HepG2 (cell line): ENCODE data around the gene CFAP300. TPM values are rescaled to one million over a fixed set of nuclear protein-coding genes. Genes with fewer than 3 reads are reported as not detected.
A peak's percentile ranks its signal among the peaks of the same experiment; 100 is the strongest.

ENCODE experiments used
- ARHGAP35 ChIP-seq: sonication (generic); formaldehyde crosslinking; IDR thresholded peaks from 2 replicates; pipeline ENCODE4 v1.9.0; 2022; ENCODE audit warnings: mild to moderate bottlenecking, inconsistent platforms, moderate library complexity, missing genetic modification reagents, borderline replicate concordance
- BHLHE40 ChIP-seq: IDR thresholded peaks from 2 replicates; pipeline ENCODE4 v1.6.1; 2011; ENCODE audit warnings: low read length, improper control_type of control experiment
- FOXK1 ChIP-seq: sonication (generic); formaldehyde crosslinking; IDR thresholded peaks from 2 replicates; pipeline ENCODE4 v1.4.0; 2020; ENCODE audit warnings: low read depth, missing genetic modification reagents, borderline replicate concordance
- HMGXB3 ChIP-seq: sonication (generic); formaldehyde crosslinking; IDR thresholded peaks from 2 replicates; pipeline ENCODE4 v1.4.0; 2020; ENCODE audit warnings: missing genetic modification reagents, borderline replicate concordance
- HOXA9 ChIP-seq: sonication (generic); formaldehyde crosslinking; IDR thresholded peaks from 2 replicates; pipeline ENCODE4 v1.8.1; 2022; ENCODE audit warnings: missing genetic modification reagents, mild to moderate bottlenecking, moderate library complexity, borderline replicate concordance
- ISL2 ChIP-seq: sonication (generic); formaldehyde crosslinking; IDR thresholded peaks from 2 replicates; pipeline ENCODE4 v1.5.0; 2020; ENCODE audit warnings: missing genetic modification reagents
- NFE2L2 ChIP-seq: fragments of 150-350 bp; IDR thresholded peaks from 2 replicates; pipeline ENCODE4 v1.6.1; 2014; ENCODE audit warnings: low read length
- PHF20 ChIP-seq: sonication (generic); formaldehyde crosslinking; IDR thresholded peaks from 2 replicates; pipeline ENCODE4 v1.5.0; 2020; ENCODE audit warnings: mild to moderate bottlenecking, missing genetic modification reagents
- PLRG1 ChIP-seq: fragments of 450-650 bp; conservative IDR thresholded peaks from 2 replicates; pipeline ENCODE4 v1.6.1; 2016
- SAFB2 ChIP-seq: sonication (generic); formaldehyde crosslinking; IDR thresholded peaks from 2 replicates; pipeline ENCODE4 v1.5.1; 2020; ENCODE audit warnings: missing genetic modification reagents, low read depth, mild to moderate bottlenecking, borderline replicate concordance
- SNAPC4 ChIP-seq: sonication (generic); formaldehyde crosslinking; IDR thresholded peaks from 2 replicates; pipeline ENCODE4 v1.4.0; 2020; ENCODE audit warnings: mild to moderate bottlenecking, missing genetic modification reagents
- SP2 ChIP-seq: sonication (generic); formaldehyde crosslinking; IDR thresholded peaks from 2 replicates; pipeline ENCODE4 v1.5.1; 2020; ENCODE audit warnings: mild to moderate bottlenecking, missing genetic modification reagents
- ZNF20 ChIP-seq: sonication (generic); formaldehyde crosslinking; IDR thresholded peaks from 2 replicates; pipeline ENCODE4 v1.4.0; 2020; ENCODE audit warnings: mild to moderate bottlenecking, moderate library complexity, missing genetic modification reagents
- ZNF496 ChIP-seq: sonication (generic); formaldehyde crosslinking; IDR thresholded peaks from 2 replicates; pipeline ENCODE4 v1.8.1; 2023; ENCODE audit warnings: mild to moderate bottlenecking, moderate library complexity, missing genetic modification reagents; ENCODE audit not compliant: insufficient replicate concordance
- ZNF501 ChIP-seq: sonication (generic); formaldehyde crosslinking; IDR thresholded peaks from 2 replicates; pipeline ENCODE4 v1.5.1; 2020; ENCODE audit warnings: mild to moderate bottlenecking, moderate library complexity, missing genetic modification reagents
- ZSCAN21 ChIP-seq: sonication (generic); formaldehyde crosslinking; IDR thresholded peaks from 2 replicates; pipeline ENCODE4 v1.8.0; 2022; ENCODE audit warnings: mild to moderate bottlenecking, missing genetic modification reagents, moderate library complexity, borderline replicate concordance
- polyA plus RNA-seq, 8 experiments: library from polyadenylated mRNA; depleted of rRNA in 3 of 8; stranded (reverse) in 7 of 8; unstranded in 1 of 8; fragments of >200 nt; fragmentation: Illumina TruSeq in 4 of 8; extraction: Trizol in 4 of 8; gene quantifications; 2 replicates each; pipeline versions ENCODE4 v1.2.1 to v1.2.3, GENCODE V29; 2011 to 2016; ENCODE audit warnings: low read depth in 4 of 8, missing spikeins in 1 of 8, mixed read lengths in 1 of 8; ENCODE audit not compliant: insufficient read depth in 1 of 8
- total RNA-seq, 5 experiments: library from RNA; depleted of rRNA; stranded (reverse); fragments of >200 nt; fragmentation: Illumina TruSeq; extraction: Trizol; gene quantifications; 2 replicates each; pipeline ENCODE4 v1.2.3, GENCODE V29; 2016; ENCODE audit warnings: low read depth in 1 of 5

The CFAP300 gene
- total and polyA plus RNA-seq, 2 of the 13 experiments (the other 11 are each of a cell fraction or from before 2014, with no cell fraction given): not detected

- TF ChIP-seq HOXA9 (CRISPR knock-in tag) (no peak), SAFB2 (CRISPR knock-in tag) (no peak), ISL2 (CRISPR knock-in tag) (peak; percentile 82), ZNF501 (CRISPR knock-in tag) (0 out of 2 replicates have a peak, but pooled peaks have one; percentile 27), ARHGAP35 (CRISPR knock-in tag) (no peak), PHF20 (no peak), HMGXB3 (no peak), ZNF20 (CRISPR knock-in tag) (no peak), SNAPC4 (CRISPR knock-in tag) (no peak), ZNF496 (no peak), SP2 (CRISPR knock-in tag) (no peak), PLRG1 (no peak), ZSCAN21 (CRISPR knock-in tag) (0 out of 2 replicates have a peak, but pooled peaks have one; percentile 12), FOXK1 (CRISPR knock-in tag) (peak; percentile 54; the same call in 1 of the 2 replicates), NFE2L2 (no peak), BHLHE40 (no peak; the same call in 1 of the 2 replicates)
Measured at GRCh38 chr11:102111011-102111786, 64.0 kb downstream of the CFAP300 start (continued).
